ENCODE measurements around the gene PTPRN2. TPM values are rescaled to one million over a fixed set of nuclear protein-coding genes. Genes with fewer than 3 reads are reported as not detected.

Gene PTPRN2
- total RNA-seq, 1 experiment from 2014 or later: 0.11 TPM

DNA sequence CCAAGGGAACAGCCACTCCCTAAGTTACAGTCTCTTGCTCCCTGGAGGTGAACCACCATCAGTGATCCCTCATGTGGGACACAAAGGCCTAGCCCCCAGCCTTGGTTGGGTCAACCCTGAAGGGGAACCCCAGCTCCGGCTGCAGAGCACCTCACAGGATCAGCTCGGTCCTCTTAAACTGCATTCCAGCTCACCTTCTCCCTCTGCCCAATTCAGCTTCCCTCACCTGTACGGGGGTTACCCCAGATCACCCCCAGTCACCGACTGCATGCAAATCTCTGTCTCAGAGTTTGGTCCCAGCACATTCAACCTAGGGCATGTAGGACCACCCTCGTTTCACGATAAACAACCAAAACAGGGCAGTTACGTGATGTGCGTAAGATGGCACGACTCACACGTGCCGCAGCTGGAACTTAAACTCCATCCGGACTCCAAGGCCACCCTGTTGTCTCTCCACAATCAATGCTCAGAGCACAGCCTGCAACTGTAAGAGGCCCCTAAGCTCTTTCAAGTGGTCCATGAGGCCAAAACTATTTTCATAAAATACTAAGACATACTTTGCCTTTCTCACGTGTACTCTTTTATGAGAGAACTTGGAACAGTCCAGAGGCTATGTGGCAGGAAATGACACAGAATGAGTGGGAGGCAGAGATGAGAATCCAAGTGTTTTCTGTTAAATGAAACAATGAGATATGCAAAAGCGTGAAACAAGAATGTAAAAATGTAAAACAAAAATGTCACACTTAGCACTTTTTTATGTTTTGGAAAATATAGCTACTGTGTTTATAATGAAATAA lies 285.2 kb downstream of the PTPRN2 start:
- CTCF ChIA-PET: no interaction called here
- no peak for DNase-seq (ENCODE audit: low spot score)

DNA sequence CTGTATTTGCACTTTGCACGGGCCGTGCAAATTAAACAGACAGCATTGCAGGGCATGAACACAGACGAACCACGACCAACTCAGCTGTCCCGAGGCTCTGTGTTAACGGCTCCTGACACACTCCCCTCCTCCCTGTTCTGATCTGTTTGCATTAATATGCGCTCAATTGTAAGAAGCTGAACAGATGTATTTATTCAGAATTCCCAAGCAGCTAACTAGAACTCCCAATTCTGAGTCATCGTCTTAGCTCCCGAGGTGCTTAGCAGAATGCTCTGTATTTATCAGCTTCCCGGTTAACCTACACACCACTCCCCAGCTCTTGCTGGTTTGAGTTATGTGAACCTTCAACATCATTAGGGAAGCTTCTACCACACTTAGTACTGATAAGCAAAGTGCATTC lies 286.4 kb downstream of the PTPRN2 start:
- CTCF ChIA-PET: no interaction called here

More for the DNA sequence above, 285.2 kb downstream of the PTPRN2 start:
- TF ChIP-seq EZH2 (IDR thresholded peaks at IDR 0.05; ENCODE audit: borderline replicate concordance, low read depth, low read length, poor library complexity, severe bottlenecking) (no peak), CTCF (conservative IDR thresholded peaks at IDR 0.05; ENCODE audit: low read depth, low read length) (no peak)
- POLR2A ChIA-PET (ENCODE audit: low non-redundant PET): no interaction called here
- no peaks in the 10 kb centered on the region for H3K36me3 ChIP-seq (ENCODE audit: insufficient read depth, low read length, poor library complexity, severe bottlenecking)
- H3K27me3 ChIP-seq (replicated peaks; ENCODE audit: insufficient read depth, low read depth, low read length, poor library complexity): peaks cover 10% of the 10 kb centered on the region
- intact Hi-C loops (cut with micrococcal nuclease; ENCODE audit: unreplicated experiment): no loop called here
- no TSS peak for BruUV-seq (replicated peaks)
- peaks cover 3% of the 10 kb centered on the region for H3K9me3 ChIP-seq (ENCODE audit: low read depth, low read length, poor library complexity, severe bottlenecking)
- no peaks in the 10 kb centered on the region for H3K4me1 ChIP-seq (ENCODE audit: insufficient read depth, low read length, poor library complexity, severe bottlenecking)
- no peak overlapping the region for H3K27ac ChIP-seq (ENCODE audit: low read depth, low read length, poor library complexity, severe bottlenecking)
- no peak overlapping the region for H3K4me3 ChIP-seq (ENCODE audit: low read depth, low read length, poor library complexity, severe bottlenecking)

GRCh38 chr7:158300427-158300826 lies 287.2 kb downstream of the PTPRN2 start:
- ChIA-PET CTCF (no interaction called here), POLR2A (ENCODE audit: low non-redundant PET) (no interaction called here)
- H3K9me3 ChIP-seq (ENCODE audit: low read depth, low read length, poor library complexity, severe bottlenecking): no peaks in the 10 kb centered on the region
- no peak overlapping the region for H3K4me3 ChIP-seq (ENCODE audit: low read depth, low read length, poor library complexity, severe bottlenecking)
- no TSS peak for BruUV-seq (replicated peaks)
- TF ChIP-seq CTCF (conservative IDR thresholded peaks at IDR 0.05; ENCODE audit: low read depth, low read length) (no peak), EZH2 (IDR thresholded peaks at IDR 0.05; ENCODE audit: borderline replicate concordance, low read depth, low read length, poor library complexity, severe bottlenecking) (no peak)
- DNase-seq (ENCODE audit: low spot score): no peak
- intact Hi-C loops (cut with micrococcal nuclease; ENCODE audit: unreplicated experiment): no loop called here
- no peaks in the 10 kb centered on the region for H3K36me3 ChIP-seq (ENCODE audit: insufficient read depth, low read length, poor library complexity, severe bottlenecking)
- no peaks in the 10 kb centered on the region for H3K4me1 ChIP-seq (ENCODE audit: insufficient read depth, low read length, poor library complexity, severe bottlenecking)
- H3K27ac ChIP-seq (ENCODE audit: low read depth, low read length, poor library complexity, severe bottlenecking): no peak overlapping the region
- H3K27me3 ChIP-seq (replicated peaks; ENCODE audit: insufficient read depth, low read depth, low read length, poor library complexity): peaks cover 11% of the 10 kb centered on the region

More for the DNA sequence above, 286.4 kb downstream of the PTPRN2 start:
- no peak for TF ChIP-seq EZH2 (IDR thresholded peaks at IDR 0.05; ENCODE audit: borderline replicate concordance, low read depth, low read length, poor library complexity, severe bottlenecking)
- POLR2A ChIA-PET (ENCODE audit: low non-redundant PET): no interaction called here
- Histone ChIP-seq H3K4me1 (ENCODE audit: insufficient read depth, low read length, poor library complexity, severe bottlenecking) (no peaks in the 10 kb centered on the region), H3K27me3 (replicated peaks; ENCODE audit: insufficient read depth, low read depth, low read length, poor library complexity) (peaks cover 11% of the 10 kb centered on the region), H3K27ac (ENCODE audit: low read depth, low read length, poor library complexity, severe bottlenecking) (no peak overlapping the region), H3K9me3 (ENCODE audit: low read depth, low read length, poor library complexity, severe bottlenecking) (no peaks in the 10 kb centered on the region), H3K36me3 (ENCODE audit: insufficient read depth, low read length, poor library complexity, severe bottlenecking) (no peaks in the 10 kb centered on the region), H3K4me3 (ENCODE audit: low read depth, low read length, poor library complexity, severe bottlenecking) (no peak overlapping the region)
- DNase-seq (ENCODE audit: low spot score): no peak
- intact Hi-C loops (cut with micrococcal nuclease; ENCODE audit: unreplicated experiment): no loop called here
- no TSS peak for BruUV-seq (replicated peaks)

- intact Hi-C loops (cut with micrococcal nuclease; ENCODE audit: unreplicated experiment): no loop called here
- TF ChIP-seq CTCF (conservative IDR thresholded peaks at IDR 0.05; ENCODE audit: low read depth, low read length) (no peak), EZH2 (IDR thresholded peaks at IDR 0.05; ENCODE audit: borderline replicate concordance, low read depth, low read length, poor library complexity, severe bottlenecking) (no peak)
- H3K27me3 ChIP-seq (replicated peaks; ENCODE audit: insufficient read depth, low read depth, low read length, poor library complexity): peaks cover 11% of the 10 kb centered on the region
- ChIA-PET POLR2A (ENCODE audit: low non-redundant PET) (no interaction called here), CTCF (no interaction called here)
- H3K27ac ChIP-seq (ENCODE audit: low read depth, low read length, poor library complexity, severe bottlenecking): no peak overlapping the region
- no peak for DNase-seq (ENCODE audit: low spot score)
- H3K9me3 ChIP-seq (ENCODE audit: low read depth, low read length, poor library complexity, severe bottlenecking): no peaks in the 10 kb centered on the region
- H3K4me3 ChIP-seq (ENCODE audit: low read depth, low read length, poor library complexity, severe bottlenecking): no peak overlapping the region
- no peaks in the 10 kb centered on the region for H3K4me1 ChIP-seq (ENCODE audit: insufficient read depth, low read length, poor library complexity, severe bottlenecking)
- no peaks in the 10 kb centered on the region for H3K36me3 ChIP-seq (ENCODE audit: insufficient read depth, low read length, poor library complexity, severe bottlenecking)
- no TSS peak for BruUV-seq (replicated peaks)
Measured at GRCh38 chr7:158299607-158300006, 288.0 kb downstream of the PTPRN2 start.

Measured in A673 (cell line).